Activated CD4-positive, alpha-beta memory T cell treated with anti-CD3 and anti-CD28 coated beads for 36 hours (primary cell): ENCODE results near the gene IRF1. TPM values are rescaled to one million over a fixed set of nuclear protein-coding genes. Genes with fewer than 3 reads are reported as not detected.

Experiments used
- CTCF ChIA-PET: fragments of 350-600 bp; sonication (Branson Sonifier 250); formaldehyde crosslinking; loops from one replicate; lab custom pipeline; 2021; ENCODE audit warnings: antibody characterized with exemption, inconsistent platforms; lab: Charles Lee
- POLR2A ChIA-PET: fragments of 350-600 bp; sonication (Branson Sonifier 250); formaldehyde crosslinking; loops from one replicate; lab custom pipeline; 2021; ENCODE audit warnings: antibody characterized with exemption; lab: Charles Lee
- DNase-seq: peaks from one replicate; pipeline ENCODE4 v3.0.0-alpha.2; 2020
- H3K27ac Mint-ChIP-seq: one replicate; pipeline ENCODE4 v1.8.0; 2021; ENCODE audit warnings: mixed read lengths
- H3K27me3 Mint-ChIP-seq: one replicate; pipeline ENCODE4 v1.8.0; 2021; ENCODE audit warnings: mixed read lengths
- H3K36me3 Mint-ChIP-seq: one replicate; pipeline ENCODE4 v1.8.0; 2021; ENCODE audit warnings: mixed read lengths
- H3K4me1 Mint-ChIP-seq: one replicate; pipeline ENCODE4 v1.8.0; 2021; ENCODE audit warnings: low read depth, mixed read lengths
- H3K4me3 Mint-ChIP-seq: one replicate; pipeline ENCODE4 v1.8.0; 2021; ENCODE audit warnings: mild to moderate bottlenecking, mixed read lengths
- H3K9me3 Mint-ChIP-seq: one replicate; pipeline ENCODE4 v1.8.0; 2021; ENCODE audit warnings: mixed read lengths
- intact Hi-C: fragments of 100-400 bp; cut with micrococcal nuclease; formaldehyde crosslinking; loops from one replicate; pipeline ENCODE4 v1.15.1; 2023
- total RNA-seq, 2 experiments: library from RNA; stranded (reverse); gene quantifications; one replicate each; pipeline ENCODE4 v1.2.3, GENCODE V29; 2021

The IRF1 gene
- total RNA-seq, 2 experiments from 2014 or later = 104 to 106 TPM

- DNase-seq = peak; percentile 45
- Mint-ChIP-seq H3K27me3 (no peaks in the 10 kb centered on the region), H3K4me3 (peak overlapping the region; percentile 21), H3K9me3 (no peaks in the 10 kb centered on the region), H3K27ac (peak overlapping the region; percentile 92), H3K4me1 (peaks cover 86% of the 10 kb centered on the region), H3K36me3 (peaks cover 19% of the 10 kb centered on the region)
- intact Hi-C loops = loop anchor here (2.0 kb wide), 1 partner anchor 13 kb away; no protein-coding TSS in a partner anchor
- ChIA-PET CTCF (interaction anchor here (0.7 to 3.9 kb wide), 7 partner anchors 11 to 78 kb away, joined by 3 to 32 read pairs (median 3); partner anchors contain the start of gene IRF1), POLR2A (interaction anchor here (1.0 to 6.0 kb wide), 6 partner anchors 8 to 48 kb away, joined by 4 to 102 read pairs (median 48); partner anchors contain the start of gene IRF1)
Observed at GRCh38 chr5:132459031-132459982, 31.3 kb downstream of the IRF1 start.

- H3K9me3 Mint-ChIP-seq = no peaks in the 10 kb centered on the region
- peak overlapping the region; percentile 92 for H3K27ac Mint-ChIP-seq
- H3K36me3 Mint-ChIP-seq = peaks cover 20% of the 10 kb centered on the region
- ChIA-PET CTCF (interaction anchor here (0.7 to 4.0 kb wide), 8 partner anchors 8 to 77 kb away, joined by 3 to 32 read pairs (median 6); partner anchors contain the start of gene IRF1), POLR2A (interaction anchor here (1.0 to 6.0 kb wide), 9 partner anchors 8 to 48 kb away, joined by 4 to 102 read pairs (median 14); partner anchors contain the start of gene IRF1)
- H3K4me1 Mint-ChIP-seq = peaks cover 86% of the 10 kb centered on the region
- DNase-seq = peak; percentile 4
- intact Hi-C loops = loop anchor here (1.0 to 2.0 kb wide), 3 partner anchors 8 to 33 kb away; no protein-coding TSS in a partner anchor
- peak overlapping the region; percentile 21 for H3K4me3 Mint-ChIP-seq
- H3K27me3 Mint-ChIP-seq = no peaks in the 10 kb centered on the region
Observed at GRCh38 chr5:132458651-132459030, 31.9 kb downstream of the IRF1 start.

GRCh38 chr5:132458226-132458560 lies 32.4 kb downstream of the IRF1 start:
- ChIA-PET CTCF (interaction anchor here (1.1 to 4.0 kb wide), 7 partner anchors 8 to 71 kb away, joined by 3 to 32 read pairs (median 7); partner anchors contain the start of gene IRF1), POLR2A (interaction anchor here (1.6 to 6.0 kb wide), 9 partner anchors 9 to 47 kb away, joined by 4 to 102 read pairs (median 14); partner anchors contain the start of gene IRF1)
- peak overlapping the region; percentile 92 for H3K27ac Mint-ChIP-seq
- DNase-seq = no peak
- peaks cover 22% of the 10 kb centered on the region for H3K36me3 Mint-ChIP-seq
- no peaks in the 10 kb centered on the region for H3K9me3 Mint-ChIP-seq
- peak overlapping the region; percentile 21 for H3K4me3 Mint-ChIP-seq
- no peaks in the 10 kb centered on the region for H3K27me3 Mint-ChIP-seq
- intact Hi-C loops = loop anchor here (1.0 to 2.0 kb wide), 3 partner anchors 8 to 33 kb away; no protein-coding TSS in a partner anchor
- peaks cover 86% of the 10 kb centered on the region for H3K4me1 Mint-ChIP-seq

GRCh38 chr5:132457371-132458225 lies 33.0 kb downstream of the IRF1 start:
- peak; percentile 53 for DNase-seq
- peaks cover 20% of the 10 kb centered on the region for H3K36me3 Mint-ChIP-seq
- H3K4me3 Mint-ChIP-seq = no peak overlapping the region
- intact Hi-C loops = loop anchor here (1.0 to 2.0 kb wide), 4 partner anchors 9 to 71 kb away; no protein-coding TSS in a partner anchor
- peak overlapping the region; percentile 92 for H3K27ac Mint-ChIP-seq
- H3K9me3 Mint-ChIP-seq = no peaks in the 10 kb centered on the region
- CTCF ChIA-PET = interaction anchor here (0.9 to 4.0 kb wide), 9 partner anchors 9 to 69 kb away, joined by 3 to 32 read pairs (median 5); no protein-coding TSS in a partner anchor
- POLR2A ChIA-PET = interaction anchor here (1.0 to 6.0 kb wide), 13 partner anchors 9 to 47 kb away, joined by 4 to 102 read pairs (median 10); partner anchors contain the start of gene IRF1
- no peaks in the 10 kb centered on the region for H3K27me3 Mint-ChIP-seq
- H3K4me1 Mint-ChIP-seq = peaks cover 89% of the 10 kb centered on the region

- Mint-ChIP-seq H3K36me3 (peaks cover 20% of the 10 kb centered on the region), H3K4me3 (peak overlapping the region; percentile 53), H3K27me3 (no peaks in the 10 kb centered on the region), H3K27ac (peak overlapping the region; percentile 92), H3K4me1 (peaks cover 93% of the 10 kb centered on the region), H3K9me3 (no peaks in the 10 kb centered on the region)
- intact Hi-C loops = loop anchor here (1.0 to 2.0 kb wide), 3 partner anchors 20 to 70 kb away; no protein-coding TSS in a partner anchor
- no peak for DNase-seq
- ChIA-PET POLR2A (interaction anchor here (1.0 to 6.0 kb wide), 12 partner anchors 10 to 46 kb away, joined by 4 to 102 read pairs (median 10); partner anchors contain the start of gene IRF1), CTCF (interaction anchor here (0.9 to 4.0 kb wide), 8 partner anchors 10 to 69 kb away, joined by 3 to 32 read pairs (median 5); no protein-coding TSS in a partner anchor)
Observed at GRCh38 chr5:132456987-132457361, 33.6 kb downstream of the IRF1 start.

- ChIA-PET POLR2A (interaction anchor here (1.0 to 6.0 kb wide), 11 partner anchors 10 to 45 kb away, joined by 4 to 102 read pairs (median 11); partner anchors contain the start of gene IRF1), CTCF (interaction anchor here (0.7 to 4.0 kb wide), 12 partner anchors 10 to 70 kb away, joined by 3 to 32 read pairs (median 4); no protein-coding TSS in a partner anchor)
- DNase-seq = peak; percentile 76
- peak overlapping the region; percentile 53 for H3K4me3 Mint-ChIP-seq
- no peaks in the 10 kb centered on the region for H3K27me3 Mint-ChIP-seq
- peak overlapping the region; percentile 92 for H3K27ac Mint-ChIP-seq
- peaks cover 90% of the 10 kb centered on the region for H3K4me1 Mint-ChIP-seq
- H3K36me3 Mint-ChIP-seq = peaks cover 20% of the 10 kb centered on the region
- no peaks in the 10 kb centered on the region for H3K9me3 Mint-ChIP-seq
- intact Hi-C loops = loop anchor here (1.0 to 2.0 kb wide), 3 partner anchors 19 to 70 kb away; no protein-coding TSS in a partner anchor
Observed at GRCh38 chr5:132456296-132456986, 34.1 kb downstream of the IRF1 start.

- Mint-ChIP-seq H3K4me1 (peaks cover 83% of the 10 kb centered on the region), H3K36me3 (peaks cover 17% of the 10 kb centered on the region), H3K4me3 (peak overlapping the region; percentile 53), H3K9me3 (no peaks in the 10 kb centered on the region), H3K27ac (peak overlapping the region; percentile 92), H3K27me3 (no peaks in the 10 kb centered on the region)
- intact Hi-C loops = loop anchor here (1.0 to 2.0 kb wide), 3 partner anchors 18 to 69 kb away; no protein-coding TSS in a partner anchor
- ChIA-PET POLR2A (interaction anchor here (0.8 to 6.0 kb wide), 6 partner anchors 11 to 61 kb away, joined by 3 to 102 read pairs (median 48); partner anchors contain the start of gene IRF1), CTCF (interaction anchor here (1.1 to 4.0 kb wide), 7 partner anchors 8 to 62 kb away, joined by 3 to 18 read pairs (median 6); no protein-coding TSS in a partner anchor)
- DNase-seq = no peak
Observed at GRCh38 chr5:132455614-132456115, 34.9 kb downstream of the IRF1 start.

- H3K4me1 Mint-ChIP-seq = peaks cover 74% of the 10 kb centered on the region
- H3K4me3 Mint-ChIP-seq = no peak overlapping the region
- intact Hi-C loops = no loop called here
- CTCF ChIA-PET = interaction anchor here (1.0 to 1.5 kb wide), 2 partner anchors 10 to 27 kb away, joined by 3 to 4 read pairs; no protein-coding TSS in a partner anchor
- no peaks in the 10 kb centered on the region for H3K27me3 Mint-ChIP-seq
- H3K9me3 Mint-ChIP-seq = no peaks in the 10 kb centered on the region
- DNase-seq = no peak
- H3K36me3 Mint-ChIP-seq = peaks cover 11% of the 10 kb centered on the region
- POLR2A ChIA-PET = interaction anchor here (0.8 to 6.0 kb wide), 5 partner anchors 12 to 41 kb away, joined by 3 to 102 read pairs (median 4); partner anchors contain the start of gene IRF1
- peak overlapping the region; percentile 79 for H3K27ac Mint-ChIP-seq
Observed at GRCh38 chr5:132454361-132454760, 36.2 kb downstream of the IRF1 start.

- no peak overlapping the region for H3K27ac Mint-ChIP-seq
- CTCF ChIA-PET = no interaction called here
- no peaks in the 10 kb centered on the region for H3K9me3 Mint-ChIP-seq
- H3K4me1 Mint-ChIP-seq = peaks cover 66% of the 10 kb centered on the region
- DNase-seq = no peak
- POLR2A ChIA-PET = no interaction called here
- no peaks in the 10 kb centered on the region for H3K27me3 Mint-ChIP-seq
- peaks cover 15% of the 10 kb centered on the region for H3K36me3 Mint-ChIP-seq
- intact Hi-C loops = no loop called here
- H3K4me3 Mint-ChIP-seq = no peak overlapping the region
Observed at GRCh38 chr5:132451387-132451786, 39.2 kb downstream of the IRF1 start.

GRCh38 chr5:132449060-132449459 lies 41.5 kb downstream of the IRF1 start:
- Mint-ChIP-seq H3K36me3 (peaks cover 11% of the 10 kb centered on the region), H3K9me3 (no peaks in the 10 kb centered on the region), H3K4me1 (peaks cover 63% of the 10 kb centered on the region), H3K4me3 (no peak overlapping the region), H3K27ac (no peak overlapping the region), H3K27me3 (no peaks in the 10 kb centered on the region)
- ChIA-PET CTCF (interaction anchor here (1.0 kb wide), 1 partner anchor 29 kb away, joined by 3 read pairs; no protein-coding TSS in a partner anchor), POLR2A (interaction anchor here (0.7 to 1.5 kb wide), 4 partner anchors 17 to 47 kb away, joined by 3 to 4 read pairs (median 3); no protein-coding TSS in a partner anchor)
- DNase-seq = no peak
- intact Hi-C loops = no loop called here
